AG08396 (cell line): ENCODE data around the gene CEP170.
"Not testable (repeated sequence)": the region's sequence is repeated elsewhere in the genome, so short reads cannot be mapped to it uniquely, and the experiment has no call there.

Source experiments
- DNase-seq: peaks from one replicate; pipeline ENCODE4 v3.0.0; 2012; ENCODE audit warnings: low spot score, mixed read lengths

The CEP170 gene

DNA sequence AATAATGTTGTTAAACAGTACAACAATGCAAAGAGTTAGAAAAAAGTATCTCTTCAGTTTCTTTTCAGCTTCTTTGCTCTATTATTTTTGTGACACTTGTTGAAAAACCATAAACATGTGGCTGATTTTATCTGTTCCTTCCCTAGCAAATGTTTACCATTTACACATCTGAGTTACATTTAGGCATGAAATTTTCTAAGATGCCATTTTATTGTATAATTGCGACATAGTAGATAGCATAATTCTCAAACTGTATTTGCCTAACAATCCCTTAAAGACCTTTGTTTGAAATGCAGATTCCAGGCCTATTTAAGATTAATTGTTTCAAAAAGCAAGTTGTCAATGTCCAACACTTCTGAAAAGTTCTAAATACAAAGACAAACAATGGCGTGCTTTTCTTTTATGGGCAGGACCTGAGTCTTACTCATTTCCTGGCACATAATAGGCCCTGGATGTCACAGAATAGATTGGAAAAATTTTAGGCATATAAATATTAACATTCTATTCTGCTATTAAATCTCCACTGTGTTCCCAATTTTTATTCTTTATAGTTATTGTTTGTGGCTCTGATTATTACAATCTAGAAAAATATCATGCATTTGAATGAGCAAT is 81.2 kb downstream of the CEP170 start:
- DNase-seq = not testable (repeated sequence)

GRCh38 chr1:243164911-243165310 is 90.2 kb downstream of the CEP170 start:
- DNase-seq = not testable (repeated sequence)

GRCh38 chr1:243150906-243151305 is 104.2 kb downstream of the CEP170 start:
- DNase-seq = not testable (repeated sequence)

- not testable (repeated sequence) for DNase-seq
These were observed 106.0 kb downstream of the CEP170 start for GRCh38 chr1:243149120-243149519.

DNA sequence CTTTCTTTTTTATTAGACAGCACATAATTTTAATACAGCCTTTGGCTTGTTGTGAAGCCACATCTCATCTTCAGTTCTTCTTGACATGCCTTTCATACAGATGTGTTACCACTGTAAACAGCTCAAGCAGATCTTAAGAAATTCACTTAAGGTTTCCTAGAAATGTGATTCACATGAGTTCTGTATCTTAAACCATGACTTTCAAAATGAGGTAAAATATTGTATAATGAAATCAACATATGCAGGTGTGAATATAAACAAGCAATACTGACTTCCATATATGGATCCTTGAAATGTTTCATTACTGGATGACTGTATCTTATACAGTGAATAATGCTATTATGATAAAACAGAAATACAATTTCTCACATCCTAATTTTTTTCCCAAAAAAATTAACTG is 107.7 kb downstream of the CEP170 start:
- not testable (repeated sequence) for DNase-seq

- not testable (repeated sequence) for DNase-seq
These were observed 114.6 kb downstream of the CEP170 start for GRCh38 chr1:243140498-243140897.

DNA sequence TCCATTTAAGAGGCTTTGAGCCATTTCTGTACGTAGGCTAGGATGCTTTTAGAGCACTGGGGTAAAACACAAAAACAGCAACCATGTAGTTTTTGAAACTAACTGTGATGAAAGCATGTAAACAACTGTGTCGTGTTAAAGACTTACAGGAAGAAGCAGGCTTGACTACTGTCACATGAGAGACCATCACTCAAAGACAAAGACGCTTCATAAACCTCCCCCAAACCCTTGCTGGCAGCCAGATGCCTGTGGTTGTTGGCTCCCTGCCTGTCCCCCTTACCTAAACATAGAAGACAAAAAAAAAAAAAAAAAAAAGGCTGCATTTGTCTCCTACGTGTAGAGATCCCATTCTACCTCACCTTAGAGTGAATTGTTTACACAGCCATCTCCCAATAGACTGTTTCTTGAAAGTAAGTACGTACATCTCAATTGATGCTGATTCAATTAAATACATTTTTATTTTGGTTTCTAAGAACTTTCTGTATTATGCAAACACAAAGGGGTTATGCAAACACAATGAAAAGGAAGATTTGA is 132.1 kb downstream of the CEP170 start:
- DNase-seq = not testable (repeated sequence)

DNA sequence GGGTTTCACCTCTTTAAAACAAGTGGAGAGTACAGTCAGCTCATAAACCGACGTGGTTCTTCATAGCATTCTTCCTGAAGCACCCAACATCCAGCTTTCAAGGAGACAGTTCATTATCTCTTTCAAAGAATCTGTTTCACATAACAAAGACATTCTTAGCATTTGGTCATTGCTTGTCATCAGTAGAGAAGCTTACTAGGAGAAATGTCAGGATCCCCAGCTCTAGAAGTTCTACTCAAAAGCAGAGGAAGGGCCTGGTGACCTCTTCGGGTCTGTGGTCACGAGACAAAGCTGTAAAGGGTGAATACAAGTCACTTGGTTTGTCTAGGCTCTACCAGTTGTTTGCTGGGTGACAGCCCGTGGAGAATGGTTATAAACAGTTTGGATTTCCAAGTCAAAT is 133.1 kb downstream of the CEP170 start:
- not testable (repeated sequence) for DNase-seq

DNA sequence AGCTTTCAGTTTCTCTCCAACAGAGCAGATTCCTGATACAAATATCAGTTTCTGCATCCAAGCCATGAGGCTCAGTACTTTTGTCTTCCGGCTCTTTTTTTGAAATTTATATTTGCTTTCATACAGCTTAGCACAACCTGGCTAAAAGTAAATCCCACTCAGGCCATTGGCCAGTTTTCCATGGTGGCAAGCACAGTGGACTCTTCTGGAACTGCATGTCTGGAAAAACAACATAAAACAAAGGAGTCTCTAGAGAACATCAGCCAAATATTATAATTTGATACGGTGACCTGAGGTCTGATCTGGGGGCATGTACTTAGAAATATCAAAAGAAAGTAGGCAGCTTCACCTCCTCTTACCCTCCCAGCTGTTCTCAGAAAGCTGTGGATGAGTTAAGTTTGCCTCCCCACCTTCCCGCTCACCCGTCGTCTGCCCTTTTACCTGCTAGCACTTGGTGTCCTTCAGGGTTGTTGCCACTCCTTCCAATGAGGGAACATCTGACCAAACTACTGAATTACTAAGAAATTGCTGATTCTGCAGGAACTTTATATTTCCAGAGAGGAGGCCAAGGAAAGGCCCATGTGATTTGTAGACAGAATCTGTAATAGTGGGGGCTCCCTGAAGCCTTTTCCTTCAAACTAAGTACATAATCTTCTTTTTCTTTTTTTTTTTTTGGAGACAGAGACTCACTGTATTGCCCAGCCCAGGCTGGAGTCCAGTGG is 136.3 kb downstream of the CEP170 start:
- not testable (repeated sequence) for DNase-seq

- not testable (repeated sequence) for DNase-seq
These were observed 138.9 kb downstream of the CEP170 start for GRCh38 chr1:243116187-243116586.

DNA sequence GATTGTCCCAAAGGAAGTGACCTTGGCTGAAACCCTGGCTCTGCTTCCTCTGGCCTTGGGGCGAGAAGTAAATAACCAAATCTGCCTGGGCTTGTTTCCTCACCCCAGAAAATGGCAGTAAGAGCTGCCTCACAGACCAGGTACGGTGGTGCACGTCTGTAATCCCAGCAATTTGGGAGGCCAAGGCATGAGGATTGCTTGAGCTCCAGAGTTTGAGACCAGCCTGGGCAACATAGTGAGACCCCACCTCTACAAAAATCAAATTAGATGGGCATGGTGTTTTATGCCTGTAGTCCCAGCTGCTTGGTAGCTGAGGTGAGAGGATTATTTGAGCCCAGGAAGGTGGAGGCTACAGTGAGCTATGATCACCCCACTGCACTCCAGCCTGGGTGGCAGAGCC is 140.3 kb downstream of the CEP170 start:
- DNase-seq = not testable (repeated sequence)

DNA sequence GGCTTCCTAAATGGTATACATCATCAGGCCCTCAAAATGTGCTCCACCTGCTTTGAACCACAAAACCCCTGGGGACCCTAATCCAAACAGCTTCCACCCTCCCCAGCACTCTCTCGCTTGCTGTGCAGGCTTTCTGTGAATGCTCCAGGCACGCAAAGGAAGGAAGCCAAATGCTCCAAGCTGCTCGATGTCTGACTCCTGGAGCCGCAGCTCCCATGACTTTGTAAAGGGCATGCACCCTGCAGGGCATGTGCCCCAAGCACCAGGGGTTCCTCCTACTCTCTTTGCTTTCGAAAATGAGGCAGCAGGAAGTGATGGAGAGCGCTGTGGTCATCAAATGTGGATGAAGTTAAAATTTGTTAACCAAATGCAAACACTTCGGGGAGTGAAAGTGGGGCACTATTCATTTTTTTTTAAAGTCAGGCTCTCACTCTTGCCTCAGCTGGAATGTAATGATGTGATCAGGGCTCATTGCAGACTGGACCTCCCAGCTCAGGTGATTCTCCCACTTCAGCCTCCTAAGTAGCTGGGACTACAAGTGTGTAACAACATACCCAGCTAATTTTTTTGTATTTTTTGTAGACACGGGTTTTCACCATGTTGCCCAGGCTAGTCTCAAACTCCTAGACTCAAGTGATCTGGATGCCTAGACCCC is 140.9 kb downstream of the CEP170 start:
- peak; percentile 3 for DNase-seq

DNA sequence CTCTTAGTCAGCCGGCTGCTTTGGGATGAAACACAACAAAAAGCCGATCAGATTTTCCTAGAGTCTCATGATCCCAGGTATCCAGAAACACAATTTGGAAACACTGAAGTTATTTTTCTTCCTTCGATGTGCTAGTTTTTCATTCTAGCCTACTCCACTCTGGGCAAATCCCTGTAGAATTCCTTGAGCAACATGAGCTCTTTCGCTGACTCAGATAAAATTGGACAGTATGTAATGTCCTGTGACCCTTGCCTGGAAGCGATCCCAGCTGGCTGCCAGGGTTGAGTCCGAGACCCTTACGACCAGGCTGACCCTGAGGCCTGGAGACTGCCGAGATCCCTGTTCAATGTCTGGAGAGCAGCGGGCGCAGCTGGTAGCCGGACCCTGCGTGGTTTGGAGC is 147.9 kb downstream of the CEP170 start:
- DNase-seq = not testable (repeated sequence)

DNA sequence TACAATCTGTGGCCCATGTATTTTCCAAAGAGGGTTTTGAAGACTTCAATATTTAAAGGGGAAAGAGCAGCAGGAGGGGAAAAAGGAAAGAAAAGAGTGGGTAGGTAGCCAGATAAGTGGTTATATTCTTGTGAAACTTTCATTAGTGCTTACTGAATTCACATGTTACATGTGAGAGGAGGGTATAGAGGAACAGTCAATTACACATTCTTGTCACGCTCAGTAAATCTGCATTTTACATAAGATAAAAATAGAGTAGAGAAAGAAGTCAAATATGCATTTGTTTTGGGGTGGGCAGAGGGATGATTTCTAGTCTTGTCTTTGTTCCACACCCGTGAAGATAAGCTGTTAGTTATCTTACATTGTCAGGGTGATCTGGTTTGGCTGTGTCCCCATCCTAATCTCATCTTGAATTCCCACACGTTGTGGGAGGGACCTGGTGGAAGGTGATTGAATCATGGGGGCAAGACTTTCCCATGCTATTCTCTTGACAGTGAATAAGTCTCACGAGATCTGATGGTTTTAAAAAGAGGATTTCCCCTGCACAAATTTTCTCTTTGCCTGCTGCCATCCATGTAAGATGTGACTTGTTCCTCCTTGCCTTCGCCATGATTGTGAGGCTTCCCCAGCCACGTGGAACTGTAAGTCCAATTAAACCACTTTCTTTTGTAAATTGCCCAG is 149.3 kb downstream of the CEP170 start:
- not testable (repeated sequence) for DNase-seq

DNA sequence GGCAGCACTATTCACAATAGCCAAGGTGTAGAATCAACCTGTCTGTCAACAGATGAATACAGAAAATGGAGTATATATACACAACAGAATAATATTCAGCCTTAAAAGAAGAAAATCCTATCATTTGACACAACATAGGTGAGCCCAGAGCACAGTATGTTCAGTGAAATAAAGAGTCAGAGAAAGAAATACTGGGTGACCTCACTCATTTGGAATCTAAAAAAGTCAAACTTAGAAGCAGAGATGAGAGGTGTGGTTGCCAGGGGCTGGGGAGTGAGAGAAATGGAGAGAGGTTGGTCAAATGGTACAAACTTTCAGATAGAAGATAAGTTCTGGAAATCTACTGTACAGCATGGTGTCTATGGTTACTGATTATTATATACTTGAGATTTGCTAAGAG is 150.0 kb downstream of the CEP170 start:
- not testable (repeated sequence) for DNase-seq

DNA sequence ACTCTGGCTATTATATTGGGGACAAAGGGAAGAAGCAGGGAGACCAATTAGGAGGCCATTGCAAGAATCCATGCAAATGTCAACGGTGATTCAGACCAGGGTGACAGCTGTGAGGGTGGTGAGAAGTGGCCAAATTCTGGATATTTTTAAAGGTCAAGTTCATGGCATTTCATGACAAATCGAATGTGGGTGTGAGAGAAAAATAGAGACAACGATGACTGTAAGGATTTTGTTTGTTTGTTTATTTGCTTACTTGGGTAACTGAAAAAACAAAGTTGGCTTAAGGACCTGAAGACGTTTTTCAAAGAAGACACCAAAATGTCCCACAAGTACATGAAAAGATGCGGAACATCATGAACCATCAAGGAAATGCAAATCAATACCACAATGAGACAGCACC is 150.6 kb downstream of the CEP170 start:
- not testable (repeated sequence) for DNase-seq

GRCh38 chr1:243101551-243102050 is 153.5 kb downstream of the CEP170 start:
- peak; percentile 36 for DNase-seq

DNA sequence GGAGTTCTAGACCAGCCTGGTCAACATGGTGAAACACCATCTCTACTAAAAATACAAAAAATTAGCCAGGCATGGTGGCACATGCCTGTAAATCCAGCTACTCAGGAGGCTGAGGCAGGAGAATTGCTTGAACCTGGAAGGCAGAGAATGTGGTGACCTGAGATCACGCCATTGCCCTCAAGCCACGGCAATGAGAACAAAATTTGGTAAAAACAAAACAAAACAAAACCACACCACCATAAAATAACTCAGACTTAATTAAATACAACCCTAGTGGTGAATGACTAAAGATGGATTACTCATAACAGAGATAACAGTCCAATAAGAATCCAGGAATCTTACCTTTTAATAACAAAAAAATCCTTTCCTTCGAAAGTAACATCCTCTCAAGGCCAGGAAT is 167.7 kb downstream of the CEP170 start:
- DNase-seq = not testable (repeated sequence)
